Stimulated activated CD8-positive, alpha-beta memory T cell treated with anti-CD3 and anti-CD28 coated beads, Interleukin-12 subunit alpha, Interleukin-12 subunit beta, amount 100 ng/mL, for 1 hour (primary cell): Measurements from ENCODE around the gene TIMM9.
"Not testable (repeated sequence)": the region's sequence is repeated elsewhere in the genome, so short reads cannot be mapped to it uniquely, and the experiment has no call there.

ENCODE experiments used
- DNase-seq: peaks from one replicate; pipeline ENCODE4 v3.0.0-alpha.2; 2020; ENCODE audit warnings: low read depth

TIMM9 gene

DNA sequence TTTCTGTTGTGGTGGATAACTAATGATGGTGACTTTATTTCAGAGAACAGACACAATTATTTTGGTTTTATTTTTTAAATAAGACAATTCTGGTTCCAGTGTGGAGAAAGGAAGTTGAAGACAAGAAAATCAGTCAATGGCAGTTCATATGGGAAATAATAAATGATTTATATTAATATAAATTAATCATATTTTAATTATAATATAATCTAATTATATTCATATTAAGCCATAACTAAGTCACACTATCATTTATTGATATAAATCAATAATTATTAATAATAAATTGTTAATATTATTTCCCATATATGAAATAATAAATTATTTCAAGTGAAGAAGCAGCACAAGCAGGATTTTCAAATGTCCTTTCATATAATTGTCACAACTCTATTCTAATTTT is 28.8 kb downstream of the TIMM9 start:
- DNase-seq: no peak

DNA sequence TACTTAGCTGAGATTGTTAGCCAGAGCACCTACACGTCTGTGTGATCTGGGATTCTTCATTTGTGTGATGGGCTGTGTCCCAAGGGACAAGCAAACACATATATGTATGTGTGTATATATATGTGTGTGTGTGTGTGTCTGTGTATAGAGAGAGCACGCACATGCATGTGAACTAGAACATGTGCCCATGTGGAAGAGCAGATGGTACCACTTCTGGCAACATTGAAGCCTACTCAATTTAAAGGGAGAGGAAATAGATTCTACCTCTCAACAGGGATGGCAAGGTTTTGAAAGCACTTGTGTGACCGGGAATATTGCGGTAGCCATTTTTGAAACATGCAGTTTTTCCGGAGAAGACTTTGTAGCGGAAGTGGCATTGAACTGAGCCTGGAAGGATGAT is 30.2 kb downstream of the TIMM9 start:
- DNase-seq: no peak

DNA sequence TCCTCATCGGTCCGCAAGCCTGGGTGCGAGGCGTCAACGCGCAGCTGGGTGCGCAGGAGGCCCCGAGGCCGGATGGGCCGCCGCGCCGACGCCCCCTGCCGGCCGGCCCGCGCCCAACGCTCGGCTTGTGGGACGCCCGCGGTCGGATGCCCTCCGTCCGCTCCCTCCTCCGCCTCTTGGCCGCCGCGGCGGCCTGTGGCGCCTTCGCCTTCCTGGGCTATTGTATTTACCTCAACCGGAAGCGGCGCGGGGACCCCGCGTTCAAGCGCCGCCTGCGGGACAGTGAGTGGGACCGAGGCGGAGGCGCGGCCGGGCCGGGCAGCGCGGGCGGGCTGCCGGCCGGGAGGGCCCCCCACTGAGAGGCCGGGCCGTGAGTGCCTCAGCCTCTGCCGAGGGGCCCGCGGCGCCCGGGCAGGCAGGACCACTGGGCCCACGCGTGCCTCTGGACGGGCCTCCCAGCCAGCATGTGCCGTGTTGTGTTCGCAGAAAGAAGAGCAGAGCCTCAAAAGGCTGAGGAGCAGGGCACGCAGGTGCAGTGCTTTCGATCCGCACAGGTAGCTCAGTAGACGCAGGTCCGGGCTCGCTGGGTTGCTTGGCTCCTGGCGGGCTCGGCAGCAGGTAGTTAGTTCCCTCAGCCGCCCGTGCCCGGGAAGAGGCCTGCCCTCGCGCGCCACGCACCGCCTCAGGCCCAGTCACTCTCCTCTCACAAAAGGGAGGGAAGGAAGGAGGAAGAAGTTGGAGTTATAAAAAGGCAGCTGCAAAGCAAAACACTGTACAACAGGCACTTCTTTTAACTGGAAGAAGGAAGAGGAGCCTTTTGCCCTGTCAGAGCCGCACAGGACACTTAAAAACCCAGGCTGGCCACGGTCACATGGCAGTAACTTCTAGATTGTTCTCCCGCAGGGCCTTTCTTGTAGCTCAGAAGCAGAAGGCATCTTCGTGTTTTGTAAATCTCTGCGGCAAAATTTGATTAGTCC is 31.2 kb downstream of the TIMM9 start, which contains the start of gene TOMM20L:
Gene TOMM20L, plus strand, starts transcription at position 119 of the 977 bp plus-strand sequence. Its CDS starts 28 bp downstream, at position 147.
- DNase-seq: peak; percentile 50

DNA sequence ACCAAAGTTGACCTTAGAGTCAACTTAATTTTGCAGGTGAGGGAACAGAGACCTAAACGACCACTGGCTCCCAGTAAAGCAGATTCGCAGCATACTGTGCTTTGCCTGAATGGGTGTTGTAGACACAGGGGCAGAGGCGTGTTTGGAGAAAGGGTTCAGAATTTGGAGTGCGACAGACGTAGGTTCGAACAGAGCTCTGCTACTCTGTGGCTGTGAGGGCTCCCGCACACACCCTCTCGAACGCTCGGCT is 31.8 kb downstream of the TIMM9 start:
- DNase-seq: no peak

DNA sequence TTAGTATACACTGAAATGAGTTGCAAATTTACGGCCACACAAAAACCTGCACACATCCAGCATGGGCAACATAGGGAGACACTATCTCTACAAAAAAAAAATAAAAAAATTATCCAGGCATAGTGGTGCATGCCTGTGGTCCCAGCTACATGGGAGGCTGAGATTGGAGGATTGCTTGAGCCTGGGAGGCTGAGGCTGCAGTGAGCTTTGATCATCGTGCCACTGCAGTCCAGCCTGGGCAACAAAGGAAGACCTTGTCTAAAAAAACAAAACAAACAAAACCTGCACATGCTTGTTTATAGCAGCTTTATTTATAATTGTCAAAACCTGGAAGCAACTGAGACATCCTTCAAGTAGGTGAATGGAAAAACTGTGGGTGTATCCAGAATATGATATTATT is 36.5 kb downstream of the TIMM9 start:
- DNase-seq: no peak

DNA sequence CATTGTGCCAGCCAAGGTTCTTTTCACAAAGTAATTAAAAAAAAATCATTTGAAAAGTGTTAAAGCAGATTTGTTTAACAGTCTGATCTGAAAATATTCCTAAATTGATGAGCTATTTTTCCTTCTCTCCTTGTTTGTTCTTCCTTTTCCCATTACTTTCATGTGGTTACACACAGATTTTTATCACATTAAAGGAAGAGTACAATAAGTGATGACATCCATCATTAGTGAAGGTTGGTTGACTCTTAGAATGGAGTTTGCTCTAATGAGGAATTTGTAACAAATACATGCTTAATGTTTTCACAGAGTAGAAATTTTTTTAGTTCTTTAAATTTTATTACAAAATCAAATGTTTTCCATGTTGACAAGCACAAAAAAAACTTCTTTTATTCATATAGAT is 50.5 kb downstream of the TIMM9 start:
- no peak for DNase-seq

DNA sequence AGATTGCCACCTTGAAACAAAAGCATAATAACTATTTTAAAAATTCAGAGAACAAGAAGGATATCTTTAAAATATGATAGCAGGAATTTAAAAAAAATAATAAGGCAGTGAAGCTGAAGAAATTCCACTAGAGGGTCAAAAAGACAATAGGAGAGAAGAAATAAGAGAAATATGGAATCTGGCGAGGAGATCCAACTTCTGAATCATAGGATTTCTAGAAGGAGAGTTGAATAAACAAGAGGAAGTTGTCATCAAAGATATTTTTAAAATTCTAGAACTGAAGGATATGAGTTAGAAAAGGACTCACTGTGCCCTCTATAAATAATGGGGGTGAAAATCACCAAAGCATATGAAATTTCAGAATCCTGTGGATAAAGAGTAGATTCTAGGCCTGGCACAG is 58.4 kb downstream of the TIMM9 start:
- no peak for DNase-seq

DNA sequence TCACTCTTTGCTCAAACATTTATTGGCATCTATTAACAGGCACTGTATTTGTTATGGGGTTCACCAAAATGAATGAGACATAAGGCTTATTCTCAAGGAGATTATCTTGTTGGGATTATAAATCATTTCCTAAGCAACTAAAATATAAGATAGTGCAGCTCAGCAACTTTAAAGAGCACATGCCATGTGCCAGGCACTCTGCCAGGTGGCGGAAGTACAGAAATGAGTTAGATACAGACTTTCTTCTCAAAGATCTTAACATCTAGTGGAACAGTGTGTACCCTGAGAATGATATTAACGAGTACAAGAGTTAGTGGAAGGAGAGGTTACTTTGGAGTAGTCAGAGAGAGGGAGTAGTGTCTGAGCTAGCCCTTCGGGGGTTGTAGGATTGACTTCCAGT is 60.0 kb downstream of the TIMM9 start:
- DNase-seq: no peak

DNA sequence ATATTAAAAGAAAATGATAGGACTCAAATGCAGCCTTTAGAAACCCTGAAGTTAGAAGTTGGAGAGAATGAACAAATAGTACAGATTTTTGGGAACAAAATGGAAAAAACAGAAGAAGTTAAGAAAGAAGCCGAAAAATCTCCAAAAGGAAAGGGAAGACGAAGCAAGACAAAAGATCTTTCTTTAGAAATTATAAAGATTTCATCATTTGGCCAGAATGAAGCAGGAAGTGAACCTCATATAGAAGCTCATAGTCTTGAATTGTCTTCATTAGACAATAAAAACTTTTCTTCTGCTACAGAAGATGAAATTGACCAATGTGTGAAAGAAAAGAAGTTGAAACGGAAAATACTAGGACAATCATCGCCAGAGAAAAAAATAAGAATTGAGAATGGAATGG is 63.0 kb downstream of the TIMM9 start:
- no peak for DNase-seq

DNA sequence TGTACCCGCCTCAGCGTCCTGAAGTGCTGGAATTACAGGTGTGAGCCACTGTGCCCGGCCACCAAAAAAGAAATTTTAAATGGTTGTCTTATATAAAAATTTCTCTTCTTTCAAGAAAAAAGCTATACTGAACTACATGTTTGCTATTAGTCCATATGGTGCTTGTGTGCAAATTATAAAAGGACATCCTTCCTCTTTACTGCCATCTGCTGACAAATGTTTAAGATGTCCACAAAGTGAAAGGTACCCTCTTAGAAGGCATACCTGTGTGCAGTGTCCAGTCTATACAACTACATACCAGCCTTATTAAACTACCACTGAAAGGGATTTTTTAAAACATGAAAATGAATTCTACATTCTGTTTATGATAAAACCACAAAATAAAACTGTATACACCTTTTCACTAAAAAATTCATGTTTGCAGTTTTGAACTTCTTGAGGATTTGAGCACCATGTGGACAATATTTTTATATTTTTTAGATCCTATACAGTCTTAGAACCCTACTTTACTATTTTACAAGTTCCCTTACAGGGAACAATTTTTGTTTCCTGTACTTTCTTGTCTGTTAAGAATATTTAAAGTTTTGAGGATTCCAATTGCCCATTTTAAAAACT is 64.4 kb downstream of the TIMM9 start:
- no peak for DNase-seq

DNA sequence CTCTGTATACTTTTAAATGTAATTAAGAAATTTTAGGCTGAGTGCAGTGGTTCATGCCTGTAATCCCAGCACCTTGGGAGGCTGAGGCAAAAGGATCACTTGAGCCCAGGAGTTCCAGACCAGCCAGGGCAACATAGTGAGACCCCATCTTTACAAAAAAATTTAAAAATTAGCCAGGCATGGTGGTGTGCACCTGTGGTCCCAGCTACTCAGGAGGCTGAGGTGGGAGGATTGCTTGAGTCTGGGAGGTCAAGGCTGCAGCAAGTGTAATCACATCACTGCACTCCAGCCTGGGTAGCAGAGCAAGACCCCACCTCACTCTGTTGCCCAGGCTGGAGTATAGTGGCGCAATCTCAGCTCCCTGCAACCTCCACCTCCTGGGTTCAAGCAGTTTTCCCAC is 65.1 kb downstream of the TIMM9 start:
- DNase-seq: not testable (repeated sequence)
